Prostate gland (tissue), 2 donors: ENCODE measurements around the gene MT2A.

Experiments
- CTCF ChIP-seq, 4 experiments: fragments of 200-600 bp in 2 of 4; fragments of 450-650 bp in 2 of 4; sonication (generic) in 2 of 4; IDR thresholded peaks; 1 replicate in 3 of 4; 2 replicates in 1 of 4; pipeline ENCODE4 v1.5.1; 2016 to 2019; ENCODE audit warnings: antibody characterized with exemption in 4 of 4, mild to moderate bottlenecking in 2 of 4, moderate library complexity in 2 of 4
- POLR2A ChIP-seq: fragments of 450-650 bp; IDR thresholded peaks from one replicate; pipeline ENCODE4 v1.6.1; 2016; ENCODE audit warnings: antibody characterized with exemption, mild to moderate bottlenecking

DNA sequence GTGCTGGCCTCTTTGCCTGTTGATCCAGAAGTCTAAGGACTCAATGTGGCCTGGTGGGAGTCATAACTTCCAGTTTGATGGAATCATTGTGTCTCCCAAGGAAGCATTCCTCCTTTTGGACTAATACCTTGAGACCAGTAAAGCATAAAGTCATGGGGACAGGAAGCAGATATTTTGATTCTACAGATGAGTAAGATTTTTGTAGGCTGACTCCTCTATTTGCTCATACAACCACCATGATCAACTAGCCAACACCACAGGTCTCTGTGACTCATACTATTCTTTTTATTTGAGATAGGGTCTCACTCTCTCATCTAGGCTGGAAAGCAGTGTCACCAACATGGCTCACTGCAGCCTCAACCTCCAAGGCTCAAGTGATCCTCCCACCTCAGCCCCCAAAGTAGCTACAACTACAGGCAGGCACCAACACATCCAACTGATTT is 6.2 kb downstream of the MT2A start:
- TF ChIP-seq CTCF (IDR thresholded peaks at IDR 0.05): no peak
- TF ChIP-seq POLR2A: no peak
